Bronchial epithelial cell (primary cell): Measurements from ENCODE around the gene SLC6A18. TPM values are rescaled to one million over a fixed set of nuclear protein-coding genes. Genes with fewer than 3 reads are reported as not detected.

ENCODE experiments used
- DNase-seq: peaks from one replicate; pipeline ENCODE4 v3.0.0-alpha.2; 2010; ENCODE audit warnings: low read depth
- FAIRE-seq: peaks from 2 replicates; lab custom pipeline; 2011; peaks lifted over from hg19 to GRCh38; lab: Jason Lieb, UNC
- H3K27me3 ChIP-seq: 2 replicates; pipeline ENCODE4 v1.5.1; 2011; ENCODE audit warnings: low read length; ENCODE audit not compliant: control insufficient read depth, insufficient read depth
- H3K36me3 ChIP-seq: 2 replicates; pipeline ENCODE4 v1.5.1; 2011; ENCODE audit warnings: low read length; ENCODE audit not compliant: control insufficient read depth, insufficient read depth
- H3K4me3 ChIP-seq: 2 replicates; pipeline ENCODE4 v1.5.1; 2011; ENCODE audit warnings: mild to moderate bottlenecking, low read depth, low read length, control low read depth
- CTCF ChIP-seq: IDR thresholded peaks from 2 replicates; pipeline ENCODE4 v1.5.1; 2011; ENCODE audit warnings: mild to moderate bottlenecking, moderate library complexity, low read length, control low read depth, inconsistent platforms; ENCODE audit not compliant: insufficient read depth, severe bottlenecking
- total RNA-seq: library from RNA; depleted of rRNA; stranded (reverse); fragments of >200 nt; gene quantifications from 2 replicates; pipeline ENCODE4 v1.2.1, GENCODE V29; 2014

Gene SLC6A18
- total RNA-seq, 1 donor from 2014 or later: not detected

GRCh38 chr5:1244255-1244654 lies 19.1 kb downstream of the SLC6A18 start:
- DNase-seq (no peak), FAIRE-seq (no peak)
- no peak for TF ChIP-seq CTCF
- Histone ChIP-seq H3K4me3 (no peak overlapping the region), H3K36me3 (no peaks in the 10 kb centered on the region), H3K27me3 (no peaks in the 10 kb centered on the region)

- Histone ChIP-seq H3K27me3 (no peaks in the 10 kb centered on the region), H3K36me3 (no peaks in the 10 kb centered on the region), H3K4me3 (no peak overlapping the region)
- FAIRE-seq (no peak), DNase-seq (no peak)
- TF ChIP-seq CTCF: no peak
Observed at GRCh38 chr5:1244976-1245375, 19.8 kb downstream of the SLC6A18 start.

- DNase-seq (no peak), FAIRE-seq (no peak)
- H3K4me3 ChIP-seq: no peak overlapping the region
- no peaks in the 10 kb centered on the region for H3K27me3 ChIP-seq
- H3K36me3 ChIP-seq: no peaks in the 10 kb centered on the region
- no peak for TF ChIP-seq CTCF
Observed at GRCh38 chr5:1245905-1246576, 20.9 kb downstream of the SLC6A18 start.

GRCh38 chr5:1246711-1247431 lies 21.7 kb downstream of the SLC6A18 start:
- Histone ChIP-seq H3K4me3 (no peak overlapping the region), H3K27me3 (no peaks in the 10 kb centered on the region), H3K36me3 (no peaks in the 10 kb centered on the region)
- DNase-seq: no peak
- TF ChIP-seq CTCF: no peak
- FAIRE-seq: no peak

GRCh38 chr5:1247811-1248210 lies 22.6 kb downstream of the SLC6A18 start:
- Histone ChIP-seq H3K36me3 (no peaks in the 10 kb centered on the region), H3K4me3 (no peak overlapping the region), H3K27me3 (no peaks in the 10 kb centered on the region)
- no peak for FAIRE-seq
- no peak for DNase-seq
- no peak for TF ChIP-seq CTCF
